ENCODE results near the gene HOXB13. TPM values are rescaled to one million over a fixed set of nuclear protein-coding genes. Genes with fewer than 3 reads are reported as not detected.

Gene HOXB13
- total and polyA plus RNA-seq, 2 of the 4 experiments (the other 2 are of a cell fraction) = not detected

DNA sequence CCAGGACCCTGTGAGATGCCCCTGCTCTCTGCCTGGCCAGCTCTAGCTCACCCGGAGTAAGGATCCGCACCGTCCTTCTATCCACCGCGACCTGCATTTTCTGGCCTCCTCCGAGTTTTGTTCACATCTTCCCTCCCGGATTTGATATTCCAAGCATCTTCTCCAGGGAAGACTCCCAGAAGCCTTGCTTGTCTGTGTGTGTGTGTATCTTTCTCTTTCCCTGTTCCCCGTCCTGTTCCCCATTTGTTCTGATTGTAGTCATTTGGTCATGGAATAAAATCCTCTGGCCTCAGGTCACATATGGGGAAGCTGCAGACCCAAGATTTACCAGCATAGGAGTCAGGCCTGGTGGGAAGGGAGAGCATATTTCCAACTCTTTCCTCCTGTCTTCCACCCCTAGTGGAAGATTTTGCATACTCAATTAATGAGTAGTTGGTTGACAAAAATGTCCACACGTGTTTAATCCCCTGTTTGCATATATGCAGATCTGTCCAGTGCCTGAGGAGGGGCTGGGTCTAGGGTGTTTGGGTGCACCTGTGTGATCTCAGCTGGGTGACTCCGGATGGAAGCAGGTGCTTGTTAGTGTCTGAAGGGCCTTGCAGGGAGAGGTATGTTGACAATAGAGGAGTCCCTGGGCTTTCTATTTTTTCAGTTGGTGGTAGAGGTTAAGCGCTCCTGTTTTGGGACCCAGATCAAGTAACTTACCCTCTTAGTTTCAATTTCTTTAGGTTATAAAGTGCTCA is 8.1 kb downstream of the HOXB13 start:
- no peaks in the 10 kb centered on the region for H3K36me3 ChIP-seq (ENCODE audit: control insufficient read depth, insufficient read depth, low read length)
- no peak for DNase-seq
- H3K4me2 ChIP-seq (ENCODE audit: low read depth, low read length) = no peak overlapping the region
- TF ChIP-seq MAFK (IDR thresholded peaks at IDR 0.05; ENCODE audit: low read depth, low read length) (no peak), RFX5 (IDR thresholded peaks at IDR 0.05; ENCODE audit: low read depth, low read length) (no peak), MAZ (IDR thresholded peaks at IDR 0.05; ENCODE audit: borderline replicate concordance, low read depth, low read length) (no peak), CEBPB (IDR thresholded peaks at IDR 0.05; ENCODE audit: low read depth, low read length) (no peak), RAD21 (IDR thresholded peaks at IDR 0.05; ENCODE audit: low read length) (no peak), CTCF (conservative IDR thresholded peaks at IDR 0.05; ENCODE audit: low read depth, low read length) (no peak), SMC3 (IDR thresholded peaks at IDR 0.05; ENCODE audit: low read depth, low read length) (no peak), FOS (IDR thresholded peaks at IDR 0.05; ENCODE audit: low read depth, low read length) (no peak), NFE2L2 (IDR thresholded peaks at IDR 0.05; ENCODE audit: low read depth, low read length) (no peak), BHLHE40 (IDR thresholded peaks at IDR 0.05; ENCODE audit: low read depth, low read length) (no peak), CHD1 (IDR thresholded peaks at IDR 0.05; ENCODE audit: low read depth, low read length) (no peak), RCOR1 (IDR thresholded peaks at IDR 0.05; ENCODE audit: insufficient replicate concordance, low read length) (no peak), MXI1 (IDR thresholded peaks at IDR 0.05; ENCODE audit: borderline replicate concordance, low read depth, low read length) (no peak)
- TF ChIP-seq, protein P1, sequence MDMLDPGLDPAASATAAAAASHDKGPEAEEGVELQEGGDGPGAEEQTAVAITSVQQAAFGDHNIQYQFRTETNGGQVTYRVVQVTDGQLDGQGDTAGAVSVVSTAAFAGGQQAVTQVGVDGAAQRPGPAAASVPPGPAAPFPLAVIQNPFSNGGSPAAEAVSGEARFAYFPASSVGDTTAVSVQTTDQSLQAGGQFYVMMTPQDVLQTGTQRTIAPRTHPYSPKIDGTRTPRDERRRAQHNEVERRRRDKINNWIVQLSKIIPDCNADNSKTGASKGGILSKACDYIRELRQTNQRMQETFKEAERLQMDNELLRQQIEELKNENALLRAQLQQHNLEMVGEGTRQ (IDR thresholded peaks at IDR 0.05; ENCODE audit: low read depth, low read length) = no peak
- TF ChIP-seq, protein P2, sequence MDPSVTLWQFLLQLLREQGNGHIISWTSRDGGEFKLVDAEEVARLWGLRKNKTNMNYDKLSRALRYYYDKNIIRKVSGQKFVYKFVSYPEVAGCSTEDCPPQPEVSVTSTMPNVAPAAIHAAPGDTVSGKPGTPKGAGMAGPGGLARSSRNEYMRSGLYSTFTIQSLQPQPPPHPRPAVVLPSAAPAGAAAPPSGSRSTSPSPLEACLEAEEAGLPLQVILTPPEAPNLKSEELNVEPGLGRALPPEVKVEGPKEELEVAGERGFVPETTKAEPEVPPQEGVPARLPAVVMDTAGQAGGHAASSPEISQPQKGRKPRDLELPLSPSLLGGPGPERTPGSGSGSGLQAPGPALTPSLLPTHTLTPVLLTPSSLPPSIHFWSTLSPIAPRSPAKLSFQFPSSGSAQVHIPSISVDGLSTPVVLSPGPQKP (IDR thresholded peaks at IDR 0.05; ENCODE audit: borderline replicate concordance, low read depth, low read length) = no peak
- no peak overlapping the region for H4K5ac ChIP-seq (ENCODE audit: low read depth, low read length)
- peaks cover 18% of the 10 kb centered on the region for H3K9me3 ChIP-seq (ENCODE audit: control insufficient read depth, insufficient read depth, low read length)
- no peak overlapping the region for H3K23ac ChIP-seq (ENCODE audit: low read depth, low read length)
- no peaks in the 10 kb centered on the region for H3K9me1 ChIP-seq (ENCODE audit: insufficient read depth, low read length)
- 6% methylated on average over 3 of the region's 11 CpGs; no CpG with 5 or more reads in 1 of the 2 experiments for WGBS, 2 experiments (ENCODE audit: extremely low coverage in 2 of 2, insufficient read length in 1 of 2)
- H3K18ac ChIP-seq (ENCODE audit: low read depth, low read length) = no peak overlapping the region
- no peak overlapping the region for H2BK5ac ChIP-seq (ENCODE audit: low read depth, low read length, poor library complexity, severe bottlenecking)
- H2AFZ ChIP-seq (replicated peaks; ENCODE audit: low read length, poor library complexity) = no peak overlapping the region
- peaks cover 87% of the 10 kb centered on the region for H3K27me3 ChIP-seq (ENCODE audit: control insufficient read depth, insufficient read depth, low read length)
- intact Hi-C loops (cut with micrococcal nuclease) (loop anchor here (10.0 kb wide), 1 partner anchor 314 kb away; no protein-coding TSS in a partner anchor), dilution Hi-C loops (cut with HindIII; ENCODE audit: low sequenced_read_pairs, unreplicated experiment) (no loop called here), in situ Hi-C loops (cut with MboI; ENCODE audit: low sequenced_read_pairs) (loop anchor here (10.0 kb wide), 1 partner anchor 314 kb away; no protein-coding TSS in a partner anchor)
- H4K91ac ChIP-seq (ENCODE audit: insufficient read depth, low read depth, low read length) = no peak overlapping the region
- H2BK15ac ChIP-seq (ENCODE audit: low read depth, low read length) = no peak overlapping the region
- H3K27ac ChIP-seq (ENCODE audit: insufficient read depth, low read length) = no peak overlapping the region
- no peaks in the 10 kb centered on the region for H3K79me1 ChIP-seq (ENCODE audit: low read depth in 1 of 2, low read length in 2 of 2)
- H2AK9ac ChIP-seq (replicated peaks; ENCODE audit: low read depth, low read length, poor library complexity) = no peak overlapping the region
- ChIA-PET CTCF (interaction anchor here (0.6 kb wide), 1 partner anchor 165 kb away, joined by 5 read pairs; no protein-coding TSS in a partner anchor), POLR2A (ENCODE audit: unreplicated experiment) (no interaction called here)
- H4K20me1 ChIP-seq (ENCODE audit: insufficient read depth, low read length) = 0 out of 2 replicates have a peak, but pooled peaks cover 8% of the 10 kb centered on the region
- no peak overlapping the region for H3K4me3 ChIP-seq (ENCODE audit: insufficient read depth, low read depth, low read length)
- H4K8ac ChIP-seq (ENCODE audit: low read depth in 2 of 2, low read length in 2 of 2) = no peak overlapping the region
- H2BK20ac ChIP-seq (ENCODE audit: low read depth, low read length) = no peak overlapping the region
- no TSS peak for BruUV-seq (replicated peaks)
- ATAC-seq (ENCODE audit: low read depth) = no peak
- H3K56ac ChIP-seq (ENCODE audit: extremely low read depth, insufficient read depth, low read length) = no peak overlapping the region
- H3K9ac ChIP-seq (ENCODE audit: low read depth, low read length) = no peak overlapping the region
- no peak overlapping the region for H3K4ac ChIP-seq (ENCODE audit: low read depth, low read length)
- no peaks in the 10 kb centered on the region for H3K4me1 ChIP-seq (ENCODE audit: control insufficient read depth, insufficient read depth, low read length)
- H2BK120ac ChIP-seq (ENCODE audit: low read depth, low read length) = no peak overlapping the region
- no peak overlapping the region for H2AK5ac ChIP-seq (ENCODE audit: low read depth, low read length)
- H3K14ac ChIP-seq (replicated peaks; ENCODE audit: low read depth, low read length) = no peak overlapping the region
